Measurements from ENCODE around the gene CTNNA3.

Gene CTNNA3

DNA sequence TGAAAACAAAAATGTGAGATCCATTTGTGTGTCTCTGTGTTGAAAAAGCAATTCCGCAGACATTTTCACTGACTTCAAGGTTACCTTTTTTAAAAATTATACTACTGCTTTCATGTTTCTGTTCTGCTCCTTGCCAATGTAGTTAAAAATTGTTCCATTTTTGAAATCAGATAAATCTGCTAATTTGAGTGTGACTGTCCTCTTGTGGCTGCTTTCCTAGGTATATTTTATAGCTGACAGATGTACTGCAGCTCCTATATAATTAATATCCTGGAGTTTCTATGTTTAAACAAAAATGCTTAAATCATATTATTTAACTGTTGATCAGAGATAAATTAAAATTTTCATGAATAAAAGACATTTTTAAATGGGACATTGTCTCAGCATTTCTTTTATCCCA lies 947.8 kb downstream of the CTNNA3 start:
- TF ChIP-seq, protein P1, sequence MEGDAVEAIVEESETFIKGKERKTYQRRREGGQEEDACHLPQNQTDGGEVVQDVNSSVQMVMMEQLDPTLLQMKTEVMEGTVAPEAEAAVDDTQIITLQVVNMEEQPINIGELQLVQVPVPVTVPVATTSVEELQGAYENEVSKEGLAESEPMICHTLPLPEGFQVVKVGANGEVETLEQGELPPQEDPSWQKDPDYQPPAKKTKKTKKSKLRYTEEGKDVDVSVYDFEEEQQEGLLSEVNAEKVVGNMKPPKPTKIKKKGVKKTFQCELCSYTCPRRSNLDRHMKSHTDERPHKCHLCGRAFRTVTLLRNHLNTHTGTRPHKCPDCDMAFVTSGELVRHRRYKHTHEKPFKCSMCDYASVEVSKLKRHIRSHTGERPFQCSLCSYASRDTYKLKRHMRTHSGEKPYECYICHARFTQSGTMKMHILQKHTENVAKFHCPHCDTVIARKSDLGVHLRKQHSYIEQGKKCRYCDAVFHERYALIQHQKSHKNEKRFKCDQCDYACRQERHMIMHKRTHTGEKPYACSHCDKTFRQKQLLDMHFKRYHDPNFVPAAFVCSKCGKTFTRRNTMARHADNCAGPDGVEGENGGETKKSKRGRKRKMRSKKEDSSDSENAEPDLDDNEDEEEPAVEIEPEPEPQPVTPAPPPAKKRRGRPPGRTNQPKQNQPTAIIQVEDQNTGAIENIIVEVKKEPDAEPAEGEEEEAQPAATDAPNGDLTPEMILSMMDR (IDR thresholded peaks at IDR 0.05; ENCODE audit: extremely low read depth, insufficient read depth, missing control alignments), result no peak
- in situ Hi-C loops (cut with MboI; ENCODE audit: low pct_unique_long_range_greater_than_20kb, low sequenced_read_pairs, unreplicated experiment), result no loop called here
- DNase-seq (ENCODE audit: low spot score), result no peak

DNA sequence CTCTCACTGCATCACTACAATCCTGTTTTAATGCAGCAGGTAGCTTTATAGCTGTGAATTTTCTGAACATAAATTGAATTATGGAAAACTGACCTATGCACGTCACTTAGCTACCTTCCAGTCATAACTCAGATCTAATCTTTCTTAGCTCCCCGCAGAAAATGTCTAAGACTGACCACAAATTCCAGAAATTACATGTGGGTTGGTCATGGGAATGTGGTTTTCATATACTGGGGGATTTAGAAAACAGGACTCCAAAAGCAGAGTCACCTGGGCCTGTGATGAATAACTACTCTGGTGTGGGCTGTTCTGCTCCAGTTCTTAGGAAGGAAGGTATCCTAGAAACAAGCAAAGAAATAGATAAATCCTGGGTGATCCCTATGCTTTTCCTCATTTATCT lies 948.5 kb downstream of the CTNNA3 start:
- no peak for DNase-seq (ENCODE audit: low spot score)
- in situ Hi-C loops (cut with MboI; ENCODE audit: low pct_unique_long_range_greater_than_20kb, low sequenced_read_pairs, unreplicated experiment), result no loop called here
- TF ChIP-seq, protein P1 (IDR thresholded peaks at IDR 0.05; ENCODE audit: extremely low read depth, insufficient read depth, missing control alignments), result no peak

DNA sequence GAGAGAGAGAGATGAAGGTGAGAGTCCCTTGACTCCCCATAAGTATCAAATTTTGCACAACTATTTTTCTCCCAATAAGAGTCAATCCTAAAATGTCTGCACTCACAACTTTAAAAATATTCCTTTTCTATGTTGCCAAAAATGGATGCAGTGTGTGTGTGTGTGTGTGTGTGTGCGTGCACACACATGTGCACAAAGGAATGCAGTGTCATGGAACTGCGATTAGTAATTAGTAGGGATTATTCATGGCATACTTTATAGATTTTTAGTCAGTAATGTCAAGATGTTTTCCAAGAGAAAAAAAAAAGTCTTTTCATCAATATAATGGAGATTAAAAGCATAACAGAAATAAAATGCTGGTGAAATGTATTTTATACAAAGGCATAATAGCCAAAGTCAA lies 949.3 kb downstream of the CTNNA3 start:
- in situ Hi-C loops (cut with MboI; ENCODE audit: low pct_unique_long_range_greater_than_20kb, low sequenced_read_pairs, unreplicated experiment), result no loop called here
- TF ChIP-seq, protein P1 (IDR thresholded peaks at IDR 0.05; ENCODE audit: extremely low read depth, insufficient read depth, missing control alignments), result no peak
- no peak for DNase-seq (ENCODE audit: low spot score)

DNA sequence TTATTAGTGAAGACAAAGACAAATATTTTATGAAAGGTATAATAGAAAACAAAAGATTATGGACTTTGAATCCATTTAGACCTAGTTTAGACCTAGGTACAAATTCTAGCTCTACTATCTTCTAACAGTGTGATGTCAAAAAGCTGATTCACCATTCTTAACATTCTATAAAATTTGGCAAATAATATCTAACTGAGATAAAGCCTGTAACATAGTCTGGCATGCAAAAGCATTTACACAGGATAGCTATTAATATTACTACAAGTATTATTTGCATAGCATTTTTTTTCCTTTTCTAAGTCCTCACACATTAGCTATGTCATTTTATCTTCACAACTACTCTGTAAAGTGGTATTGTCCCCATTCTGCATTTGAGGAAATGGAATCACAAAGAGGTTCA lies 949.7 kb downstream of the CTNNA3 start:
- in situ Hi-C loops (cut with MboI; ENCODE audit: low pct_unique_long_range_greater_than_20kb, low sequenced_read_pairs, unreplicated experiment), result no loop called here
- DNase-seq (ENCODE audit: low spot score), result no peak
- TF ChIP-seq, protein P1 (IDR thresholded peaks at IDR 0.05; ENCODE audit: extremely low read depth, insufficient read depth, missing control alignments), result no peak

DNA sequence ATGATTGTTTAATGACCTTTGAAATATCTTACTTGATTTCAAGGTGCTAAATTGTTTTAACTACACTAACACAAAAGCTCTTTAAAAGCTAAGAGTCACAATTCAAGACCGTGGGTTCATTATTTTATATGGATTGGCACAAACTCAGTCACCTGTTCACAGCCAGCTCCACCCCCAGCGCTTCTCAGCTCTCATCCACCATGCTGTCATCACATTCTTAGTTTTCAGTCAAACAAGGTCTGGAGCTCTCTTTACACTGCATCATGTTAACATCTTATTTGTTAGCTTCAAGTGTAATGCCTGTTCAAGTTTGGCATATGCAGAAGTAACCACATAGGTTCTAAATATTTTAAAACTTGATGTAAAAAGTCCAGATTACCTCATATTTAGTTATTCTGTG lies 951.1 kb downstream of the CTNNA3 start:
- in situ Hi-C loops (cut with MboI; ENCODE audit: low pct_unique_long_range_greater_than_20kb, low sequenced_read_pairs, unreplicated experiment), result no loop called here

DNA sequence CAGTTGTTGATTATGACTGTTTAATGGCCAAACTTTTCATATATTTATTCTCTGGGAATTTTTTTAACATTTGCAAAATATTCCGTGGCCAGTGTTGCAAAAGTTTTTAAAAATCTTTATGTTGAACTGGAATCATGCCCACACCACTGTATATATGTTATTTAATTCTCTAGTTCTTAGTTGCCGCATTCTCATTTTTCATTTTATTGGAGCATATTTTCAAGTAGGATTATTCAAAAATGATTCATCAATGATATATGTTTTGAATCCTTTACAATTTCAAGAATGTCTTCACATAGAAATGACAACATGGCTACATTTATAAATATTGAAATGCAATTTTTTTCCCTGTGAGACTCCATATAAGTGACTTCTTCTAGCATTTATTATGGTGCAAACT lies 958.8 kb downstream of the CTNNA3 start:
- TF ChIP-seq, protein P1 (IDR thresholded peaks at IDR 0.05; ENCODE audit: extremely low read depth, insufficient read depth, missing control alignments), result no peak
- in situ Hi-C loops (cut with MboI; ENCODE audit: low pct_unique_long_range_greater_than_20kb, low sequenced_read_pairs, unreplicated experiment), result no loop called here
- DNase-seq (ENCODE audit: low spot score), result no peak

More for the DNA sequence above, 951.1 kb downstream of the CTNNA3 start:
- TF ChIP-seq, protein P1 (IDR thresholded peaks at IDR 0.05; ENCODE audit: extremely low read depth, insufficient read depth, missing control alignments), result no peak
- DNase-seq (ENCODE audit: low spot score), result no peak
